ENCODE measurements around the gene IGSF9. TPM values are rescaled to one million over a fixed set of nuclear protein-coding genes. Genes with fewer than 3 reads are reported as not detected.
"Not testable (repeated sequence)": the region's sequence is repeated elsewhere in the genome, so short reads cannot be mapped to it uniquely, and the experiment has no call there.

Gene IGSF9
- total and polyA plus RNA-seq, 4 donors: 0.14 to 21.3 (median 16.1) TPM

- no peaks in the 10 kb centered on the region for H3K4me1 ChIP-seq (ENCODE audit: control insufficient read depth in 4 of 4, insufficient read depth in 4 of 4, low read length in 3 of 4)
Measured at GRCh38 chr1:159908031-159908940, 37.1 kb downstream of the IGSF9 start.

DNA sequence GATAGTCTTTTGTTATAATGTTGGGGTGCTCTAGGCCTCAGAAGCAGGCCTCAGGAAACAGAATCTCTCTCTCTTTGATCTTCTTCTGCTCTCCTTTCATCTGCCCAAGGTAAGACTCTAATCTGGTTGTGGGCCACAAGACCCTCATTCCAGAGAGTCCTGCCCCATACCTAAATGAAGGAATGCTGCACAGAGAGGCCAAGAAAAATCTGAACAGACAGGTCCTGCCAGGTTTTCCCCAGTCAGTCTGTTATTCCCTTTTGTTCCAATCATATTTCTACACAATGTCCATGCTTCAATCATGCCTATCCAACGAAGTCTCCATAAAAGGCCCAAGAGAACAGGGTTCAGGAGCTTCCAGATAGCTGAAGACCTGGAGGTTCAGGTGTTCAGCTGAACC lies 38.5 kb downstream of the IGSF9 start:
- Histone ChIP-seq H3K36me3 (ENCODE audit: control insufficient read depth in 4 of 4, insufficient read depth in 3 of 4, low read depth in 1 of 4, low read length in 3 of 4) (no peaks in the 10 kb centered on the region), H3K4me1 (ENCODE audit: control insufficient read depth in 4 of 4, insufficient read depth in 4 of 4, low read length in 3 of 4) (no peaks in the 10 kb centered on the region), H3K9me3 (ENCODE audit: control insufficient read depth in 4 of 4, low read length in 3 of 4) (no peaks in the 10 kb centered on the region), H3K4me3 (ENCODE audit: low read depth in 1 of 3, low read length in 3 of 3) (no peak overlapping the region), H3K27ac (ENCODE audit: low read depth in 1 of 2, low read length in 2 of 2) (no peak overlapping the region), H3K27me3 (ENCODE audit: control insufficient read depth in 4 of 4, insufficient read depth in 4 of 4, low read length in 3 of 4) (no peaks in the 10 kb centered on the region), H3K9ac (ENCODE audit: low read depth in 1 of 2, low read length in 2 of 2) (no peak overlapping the region)
- 90% methylated on average over 1 of the region's 1 CpG for WGBS
- TF ChIP-seq GABPA (IDR thresholded peaks at IDR 0.05 in 1 of 2, conservative IDR thresholded peaks at IDR 0.05 in 1 of 2): no peak
- no peak for DNase-seq (ENCODE audit: low spot score)

More at GRCh38 chr1:159908031-159908940, 37.1 kb downstream of the IGSF9 start:
- Histone ChIP-seq H3K4me3 (ENCODE audit: low read depth in 1 of 3, low read length in 3 of 3) (no peak overlapping the region), H3K27ac (ENCODE audit: low read depth in 1 of 2, low read length in 2 of 2) (no peak overlapping the region), H3K9ac (ENCODE audit: low read depth in 1 of 2, low read length in 2 of 2) (no peak overlapping the region), H3K36me3 (ENCODE audit: control insufficient read depth in 4 of 4, insufficient read depth in 3 of 4, low read depth in 1 of 4, low read length in 3 of 4) (no peaks in the 10 kb centered on the region), H3K27me3 (ENCODE audit: control insufficient read depth in 4 of 4, insufficient read depth in 4 of 4, low read length in 3 of 4) (no peaks in the 10 kb centered on the region), H3K9me3 (ENCODE audit: control insufficient read depth in 4 of 4, low read length in 3 of 4) (no peaks in the 10 kb centered on the region)
- DNase-seq (ENCODE audit: low spot score): no peak
- WGBS: 83% methylated on average over 9 of the region's 9 CpGs
- TF ChIP-seq CTCF (IDR thresholded peaks at IDR 0.05; ENCODE audit: low read depth, low read length, missing input control) (no peak), GABPA (IDR thresholded peaks at IDR 0.05 in 1 of 2, conservative IDR thresholded peaks at IDR 0.05 in 1 of 2) (no peak), TAF1 (conservative IDR thresholded peaks at IDR 0.05) (no peak), RAD21 (IDR thresholded peaks at IDR 0.05) (no peak), RXRA (IDR thresholded peaks at IDR 0.05) (no peak), REST (IDR thresholded peaks at IDR 0.05) (no peak), EGR1 (IDR thresholded peaks at IDR 0.05; ENCODE audit: low read depth in 2 of 2) (no peak), HNF4G (IDR thresholded peaks at IDR 0.05) (no peak), SP1 (IDR thresholded peaks at IDR 0.05) (no peak), FOXA2 (IDR thresholded peaks at IDR 0.05) (no peak), MAX (IDR thresholded peaks at IDR 0.05) (no peak)

DNA sequence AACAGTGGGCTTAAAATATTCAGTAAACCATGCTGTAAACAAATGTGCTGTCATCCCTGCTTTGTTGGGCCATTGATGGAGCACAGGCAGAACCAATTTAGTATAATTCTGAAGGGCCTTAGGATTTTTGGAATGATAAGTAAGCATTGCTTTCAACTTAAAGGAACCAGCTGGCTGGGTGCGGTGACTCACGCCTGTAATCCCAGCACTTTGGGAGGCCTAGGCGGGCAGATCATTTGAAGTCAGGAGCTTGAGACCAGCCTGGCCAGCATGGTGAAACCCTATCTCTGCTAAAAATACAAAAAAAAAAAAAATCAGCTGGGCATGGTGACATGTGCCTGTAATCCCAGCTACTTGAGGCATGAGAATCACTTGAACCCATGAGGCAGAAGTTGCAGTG lies 41.4 kb downstream of the IGSF9 start:
- H3K4me3 ChIP-seq (ENCODE audit: low read depth in 1 of 3, low read length in 3 of 3); H3K9ac ChIP-seq (ENCODE audit: low read depth in 1 of 2, low read length in 2 of 2); DNase-seq (ENCODE audit: low spot score); H3K9me3 ChIP-seq (ENCODE audit: control insufficient read depth in 4 of 4, low read length in 3 of 4); H3K4me1 ChIP-seq (ENCODE audit: control insufficient read depth in 4 of 4, insufficient read depth in 4 of 4, low read length in 3 of 4); H3K27me3 ChIP-seq (ENCODE audit: control insufficient read depth in 4 of 4, insufficient read depth in 4 of 4, low read length in 3 of 4); H3K36me3 ChIP-seq (ENCODE audit: control insufficient read depth in 4 of 4, insufficient read depth in 3 of 4, low read depth in 1 of 4, low read length in 3 of 4); H3K27ac ChIP-seq (ENCODE audit: low read depth in 1 of 2, low read length in 2 of 2): not testable (repeated sequence)
- 67% methylated on average over 3 of the region's 3 CpGs for WGBS
